OCI-LY1 (cell line): ENCODE results near the gene DNAH17.

Experiments
- H2AFZ ChIP-seq: fragments of 200-600 bp; sonication (generic), shearing (Covaris generic); 2 replicates; pipeline ENCODE4 v1.6.0; 2014; ENCODE audit warnings: antibody characterized with exemption, mild to moderate bottlenecking, low read length
- H3F3A ChIP-seq: fragments of 200-600 bp; sonication (generic), shearing (Covaris generic); 2 replicates; pipeline ENCODE4 v1.6.0; 2014; ENCODE audit warnings: mild to moderate bottlenecking, antibody characterized with exemption, low read length, moderate library complexity; ENCODE audit not compliant: insufficient read depth
- H3K27ac ChIP-seq: fragments of 200-600 bp; sonication (generic); 2 replicates; pipeline ENCODE4 v1.5.1; 2014; ENCODE audit warnings: low read length, mixed run types, mild to moderate bottlenecking, low read depth; ENCODE audit not compliant: poor library complexity, severe bottlenecking
- H3K27me3 ChIP-seq: fragments of 200-600 bp; sonication (generic); 2 replicates; pipeline ENCODE4 v1.6.0; 2014; ENCODE audit warnings: antibody characterized with exemption, mild to moderate bottlenecking, low read length, moderate library complexity; ENCODE audit not compliant: insufficient read depth
- H3K36me3 ChIP-seq: fragments of 200-600 bp; sonication (generic); 2 replicates; pipeline ENCODE4 v1.6.1; 2014; ENCODE audit warnings: mild to moderate bottlenecking, antibody characterized with exemption, low read length, moderate library complexity, mixed read lengths; ENCODE audit not compliant: insufficient read depth
- H3K4me1 ChIP-seq: fragments of 200-600 bp; sonication (generic); 2 replicates; pipeline ENCODE4 v1.5.1; 2014; ENCODE audit warnings: mild to moderate bottlenecking, low read length, moderate library complexity; ENCODE audit not compliant: insufficient read depth, severe bottlenecking
- H3K4me2 ChIP-seq: fragments of 200-600 bp; sonication (generic), shearing (Covaris generic); 2 replicates; pipeline ENCODE4 v1.6.1; 2014; ENCODE audit warnings: low read length
- H3K4me3 ChIP-seq: fragments of 200-600 bp; sonication (generic); 2 replicates; pipeline ENCODE4 v1.5.1; 2014; ENCODE audit warnings: low read length, low read depth, mild to moderate bottlenecking, mixed read lengths; ENCODE audit not compliant: poor library complexity, severe bottlenecking
- H3K79me2 ChIP-seq: fragments of 200-600 bp; shearing (Covaris generic); 2 replicates; pipeline ENCODE4 v1.6.1; 2016; ENCODE audit warnings: mixed run types, low read length, mixed read lengths; ENCODE audit not compliant: insufficient read depth
- H3K9ac ChIP-seq: fragments of 200-600 bp; sonication (generic), shearing (Covaris generic); 2 replicates; pipeline ENCODE4 v1.6.1; 2014; ENCODE audit warnings: mild to moderate bottlenecking, low read length, mixed read lengths
- H3K9me2 ChIP-seq: fragments of 200-600 bp; sonication (generic), shearing (Covaris generic); 2 replicates; pipeline ENCODE4 v1.6.1; 2014; ENCODE audit warnings: low read depth, mild to moderate bottlenecking, low read length, mixed read lengths
- H3K9me3 ChIP-seq: fragments of 200-600 bp; shearing (Covaris generic); 2 replicates; pipeline ENCODE4 v1.6.1; 2014; ENCODE audit warnings: low read length, mixed read lengths
- H4K20me1 ChIP-seq: fragments of 200-600 bp; sonication (generic), shearing (Covaris generic); 2 replicates; pipeline ENCODE4 v1.6.0; 2016; ENCODE audit warnings: mild to moderate bottlenecking, low read length; ENCODE audit not compliant: insufficient read depth
- EZH2 ChIP-seq: fragments of 200-600 bp; sonication (generic), shearing (Covaris generic); IDR thresholded peaks from 2 replicates; pipeline ENCODE4 v1.8.0; 2017; ENCODE audit warnings: borderline replicate concordance, mixed run types, mild to moderate bottlenecking, antibody characterized with exemption, low read length, moderate library complexity, mixed read lengths
- TF ChIP-seq, protein P1 (sequence below): fragments of 200-600 bp; sonication (generic), shearing (Covaris generic); IDR thresholded peaks from 2 replicates; pipeline ENCODE4 v1.5.1; 2017; ENCODE audit warnings: mild to moderate bottlenecking, antibody characterized with exemption, low read length, moderate library complexity, mixed read lengths

DNAH17 gene

DNA sequence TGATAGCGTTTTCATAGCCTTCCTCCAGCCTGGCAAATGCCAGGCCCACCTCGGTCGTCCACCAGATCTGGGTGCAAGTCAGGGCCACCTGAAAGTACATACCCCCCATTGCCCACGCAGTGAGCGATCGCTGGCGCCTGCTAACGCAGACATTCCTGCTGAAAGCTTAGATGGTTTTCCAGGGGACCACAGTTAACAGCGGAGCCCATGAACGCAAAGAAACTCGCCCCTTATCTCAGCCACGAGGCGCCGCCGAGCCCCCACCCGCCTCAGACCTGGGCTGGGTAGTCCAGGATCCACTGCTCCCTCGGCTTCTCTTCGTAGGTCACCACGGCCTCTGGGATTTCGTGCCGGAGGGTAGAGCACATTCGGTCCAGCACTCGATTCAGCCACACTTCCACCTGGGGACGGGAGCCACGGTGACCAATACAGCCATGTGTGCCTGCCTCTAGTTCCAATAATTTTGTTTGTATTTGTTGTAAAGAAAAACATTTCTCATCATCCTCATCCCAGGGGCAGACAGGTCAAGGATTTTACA, 74.5 kb downstream of the DNAH17 start:
- H3K27ac ChIP-seq, result no peak overlapping the region
- no peaks in the 10 kb centered on the region for H3K9me2 ChIP-seq

DNA sequence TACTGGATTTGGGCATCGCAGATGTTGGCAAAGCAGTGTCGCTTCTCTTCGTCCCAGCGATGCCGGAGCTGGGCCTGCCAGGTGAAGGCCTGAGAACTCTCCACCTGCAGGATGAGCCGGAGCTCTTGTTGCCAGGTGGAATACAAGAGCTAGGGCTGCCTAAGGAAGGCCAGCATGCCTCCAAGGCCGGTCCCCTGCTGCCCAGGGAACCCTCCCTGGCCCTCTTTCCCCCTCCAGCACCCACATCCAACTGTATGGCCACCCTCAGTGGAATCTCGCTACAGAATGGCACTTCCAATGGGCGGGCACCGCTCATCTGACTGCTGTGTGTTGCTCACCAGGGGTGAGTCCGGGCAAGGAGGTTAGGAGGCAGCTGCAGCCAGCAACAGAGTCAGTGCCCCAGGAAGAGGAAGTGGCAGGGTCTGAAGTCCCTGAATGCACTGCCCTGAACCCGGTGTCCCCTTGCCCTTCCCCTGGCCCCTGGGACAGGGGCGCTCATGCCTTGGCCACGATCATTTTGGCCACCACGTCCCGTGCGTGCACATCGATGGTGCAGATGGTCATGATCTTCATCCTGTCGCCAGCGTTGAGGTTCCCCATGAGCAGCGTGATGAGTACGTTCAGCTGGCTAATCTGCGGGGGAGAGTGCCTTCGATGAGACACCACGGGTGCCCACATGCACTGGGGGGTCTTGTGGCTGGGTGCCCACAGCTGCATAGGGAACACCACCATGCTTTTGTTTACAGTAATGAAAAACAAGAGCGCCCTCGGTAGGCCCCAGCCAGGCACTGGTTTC, 75.8 kb downstream of the DNAH17 start:
- Histone ChIP-seq H3K4me1 (no peaks in the 10 kb centered on the region), H3K9me2 (no peaks in the 10 kb centered on the region), H3F3A (no peaks in the 10 kb centered on the region), H3K9ac (no peak overlapping the region), H3K27me3 (no peaks in the 10 kb centered on the region; the same call in 1 of the 2 replicates), H3K4me2 (no peak overlapping the region), H3K79me2 (no peaks in the 10 kb centered on the region), H3K9me3 (no peaks in the 10 kb centered on the region), H3K27ac (no peak overlapping the region), H3K4me3 (no peak overlapping the region), H4K20me1 (no peaks in the 10 kb centered on the region), H3K36me3 (no peaks in the 10 kb centered on the region), H2AFZ (no peak overlapping the region)
- TF ChIP-seq, protein P1, sequence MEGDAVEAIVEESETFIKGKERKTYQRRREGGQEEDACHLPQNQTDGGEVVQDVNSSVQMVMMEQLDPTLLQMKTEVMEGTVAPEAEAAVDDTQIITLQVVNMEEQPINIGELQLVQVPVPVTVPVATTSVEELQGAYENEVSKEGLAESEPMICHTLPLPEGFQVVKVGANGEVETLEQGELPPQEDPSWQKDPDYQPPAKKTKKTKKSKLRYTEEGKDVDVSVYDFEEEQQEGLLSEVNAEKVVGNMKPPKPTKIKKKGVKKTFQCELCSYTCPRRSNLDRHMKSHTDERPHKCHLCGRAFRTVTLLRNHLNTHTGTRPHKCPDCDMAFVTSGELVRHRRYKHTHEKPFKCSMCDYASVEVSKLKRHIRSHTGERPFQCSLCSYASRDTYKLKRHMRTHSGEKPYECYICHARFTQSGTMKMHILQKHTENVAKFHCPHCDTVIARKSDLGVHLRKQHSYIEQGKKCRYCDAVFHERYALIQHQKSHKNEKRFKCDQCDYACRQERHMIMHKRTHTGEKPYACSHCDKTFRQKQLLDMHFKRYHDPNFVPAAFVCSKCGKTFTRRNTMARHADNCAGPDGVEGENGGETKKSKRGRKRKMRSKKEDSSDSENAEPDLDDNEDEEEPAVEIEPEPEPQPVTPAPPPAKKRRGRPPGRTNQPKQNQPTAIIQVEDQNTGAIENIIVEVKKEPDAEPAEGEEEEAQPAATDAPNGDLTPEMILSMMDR, result no peak
- TF ChIP-seq EZH2, result no peak

More for the DNA sequence above, 74.5 kb downstream of the DNAH17 start:
- Histone ChIP-seq H3K4me3 (no peak overlapping the region), H3K9me3 (no peaks in the 10 kb centered on the region), H3K36me3 (no peaks in the 10 kb centered on the region), H3K4me2 (no peak overlapping the region), H3F3A (no peaks in the 10 kb centered on the region), H4K20me1 (no peaks in the 10 kb centered on the region), H3K27me3 (no peaks in the 10 kb centered on the region; the same call in 1 of the 2 replicates), H3K79me2 (no peaks in the 10 kb centered on the region), H3K9ac (no peak overlapping the region), H2AFZ (no peak overlapping the region), H3K4me1 (no peaks in the 10 kb centered on the region)
- no peak for TF ChIP-seq EZH2
- TF ChIP-seq, protein P1, result no peak

DNA sequence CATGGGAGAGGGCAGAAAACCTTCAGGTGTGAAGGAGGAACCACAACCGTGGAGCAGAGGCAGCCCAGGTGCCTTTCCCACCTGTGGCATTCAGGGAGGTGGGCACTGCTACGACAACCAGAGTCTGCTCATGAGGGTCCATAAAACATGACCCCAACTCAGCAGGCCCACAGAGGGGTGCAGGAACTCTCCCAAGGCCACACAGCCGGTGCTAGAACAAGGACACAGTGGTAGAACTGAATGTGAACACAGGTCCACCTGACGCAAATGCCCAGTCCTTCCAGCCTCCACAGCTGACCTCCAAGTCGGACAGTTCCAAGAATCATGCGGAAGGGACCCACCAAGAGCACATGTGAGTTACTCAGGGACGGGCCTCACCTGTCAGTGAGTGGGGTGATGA, 76.4 kb downstream of the DNAH17 start:
- Histone ChIP-seq H4K20me1 (no peaks in the 10 kb centered on the region), H3K4me2 (no peak overlapping the region), H3K4me1 (no peaks in the 10 kb centered on the region), H3F3A (no peaks in the 10 kb centered on the region), H3K36me3 (no peaks in the 10 kb centered on the region), H3K27ac (no peak overlapping the region), H3K4me3 (no peak overlapping the region), H3K9ac (no peak overlapping the region), H3K9me3 (no peaks in the 10 kb centered on the region), H2AFZ (no peak overlapping the region), H3K27me3 (no peaks in the 10 kb centered on the region; the same call in 1 of the 2 replicates), H3K9me2 (no peaks in the 10 kb centered on the region), H3K79me2 (no peaks in the 10 kb centered on the region)
- TF ChIP-seq, protein P1, result no peak
- no peak for TF ChIP-seq EZH2
